A549 (cell line): ENCODE measurements around the gene IL4I1.

ENCODE experiments used
- BCL3 ChIP-seq: fragments of >200 bp; sonication (Bioruptor Twin); formaldehyde crosslinking; IDR thresholded peaks from 3 replicates; pipeline ENCODE4 v1.6.1; 2016
- CEBPB ChIP-seq, 2 experiments: fragments of >200 bp in 1 of 2; sonication (Bioruptor Twin) in 1 of 2; formaldehyde crosslinking in 1 of 2; IDR thresholded peaks; 2 replicates each; pipeline ENCODE4 v1.6.1; 2012 to 2016
- CTCF ChIP-seq: fragments of >200 bp; sonication (Bioruptor Twin); formaldehyde crosslinking; IDR thresholded peaks from 3 replicates; pipeline ENCODE4 v1.5.1; 2016
- FOSL2 ChIP-seq, 2 experiments: fragments of 450-650 bp in 1 of 2; fragments of >200 bp in 1 of 2; sonication (Bioruptor Twin) in 1 of 2; formaldehyde crosslinking; IDR thresholded peaks; 2 replicates each; pipeline versions ENCODE4 v1.5.0 to v1.6.1; 2016 to 2020; ENCODE audit warnings: mild to moderate bottlenecking in 1 of 2, moderate library complexity in 1 of 2
- JUNB ChIP-seq: fragments of >200 bp; sonication (Bioruptor Twin); formaldehyde crosslinking; IDR thresholded peaks from 2 replicates; pipeline ENCODE4 v1.6.1; 2016
- KDM5A ChIP-seq: fragments of 200-600 bp; sonication (generic); IDR thresholded peaks from 2 replicates; pipeline ENCODE4 v1.6.1; 2016; ENCODE audit warnings: antibody characterized with exemption, mild to moderate bottlenecking
- NFE2L2 ChIP-seq: fragments of 150-350 bp; conservative IDR thresholded peaks from 2 replicates; pipeline ENCODE4 v1.6.1; 2014; ENCODE audit warnings: low read length
- POLR2A ChIP-seq: IDR thresholded peaks from 2 replicates; pipeline ENCODE4 v1.6.1; 2012; ENCODE audit warnings: mild to moderate bottlenecking, low read length
- RARB ChIP-seq: fragments of 250-450 bp; sonication (Bioruptor Pico); IDR thresholded peaks from 2 replicates; pipeline ENCODE4 v1.8.0; 2021; ENCODE audit warnings: mild to moderate bottlenecking, moderate library complexity
- RCOR1 ChIP-seq: fragments of 150-350 bp; IDR thresholded peaks from 2 replicates; pipeline ENCODE4 v1.6.1; 2014; ENCODE audit warnings: antibody characterized with exemption, low read length, low read depth
- USF2 ChIP-seq: fragments of 450-650 bp; IDR thresholded peaks from 2 replicates; pipeline ENCODE4 v1.6.1; 2014; ENCODE audit warnings: antibody characterized with exemption

DNA sequence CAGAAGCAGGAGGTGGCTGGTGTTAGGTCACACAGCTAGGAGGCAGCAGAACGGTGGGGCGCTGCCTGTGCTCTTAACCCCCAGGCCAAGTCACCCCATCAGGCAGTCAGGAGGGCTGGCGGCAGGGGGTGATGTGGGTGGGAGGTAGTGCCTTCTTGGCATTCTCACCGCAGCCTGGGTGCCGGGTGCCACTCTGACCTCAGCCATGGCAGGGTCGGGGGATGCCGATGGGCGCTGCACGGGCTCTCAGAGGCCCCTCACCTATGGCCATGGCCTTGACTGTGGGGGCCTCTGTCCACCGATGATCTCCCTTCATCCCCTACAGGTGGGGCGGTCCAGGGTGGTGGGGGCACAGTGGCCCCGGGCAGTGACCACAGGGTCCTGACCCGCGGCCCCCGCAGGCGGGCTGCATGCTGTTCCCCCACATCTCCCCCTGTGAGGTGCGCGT, 40.1 kb downstream of the IL4I1 start:
- TF ChIP-seq CTCF (no peak), RARB (no peak), FOSL2 (IDR thresholded peaks at IDR 0.05) (no peak), FOSL2 (CRISPR knock-in tag; IDR thresholded peaks at IDR 0.05) (no peak), CEBPB (IDR thresholded peaks at IDR 0.05) (no peak), RCOR1 (no peak), JUNB (no peak), NFE2L2 (no peak), USF2 (no peak), KDM5A (no peak), BCL3 (no peak), POLR2A (0 out of 2 replicates have a peak, but pooled peaks have one; percentile 9)
